Stomach (tissue), 4 donors: ENCODE measurements around the gene LIPM.

ENCODE experiments used
- POLR2A ChIP-seq, 4 donors: fragments of 450-650 bp; IDR thresholded peaks; one replicate each; pipeline ENCODE4 v1.6.1; 2016; ENCODE audit warnings: antibody characterized with exemption in 4 of 4, control low read depth in 2 of 4, mild to moderate bottlenecking in 1 of 4, moderate library complexity in 1 of 4
- TF ChIP-seq, protein P1 (sequence below), 7 experiments: fragments of 450-650 bp in 4 of 7; fragments of 200-600 bp in 3 of 7; sonication (generic) in 3 of 7; IDR thresholded peaks; one replicate each; pipeline ENCODE4 v1.5.1; 2016 to 2019; ENCODE audit warnings: antibody characterized with exemption in 7 of 7, control low read depth in 2 of 7, mild to moderate bottlenecking in 1 of 7

DNA sequence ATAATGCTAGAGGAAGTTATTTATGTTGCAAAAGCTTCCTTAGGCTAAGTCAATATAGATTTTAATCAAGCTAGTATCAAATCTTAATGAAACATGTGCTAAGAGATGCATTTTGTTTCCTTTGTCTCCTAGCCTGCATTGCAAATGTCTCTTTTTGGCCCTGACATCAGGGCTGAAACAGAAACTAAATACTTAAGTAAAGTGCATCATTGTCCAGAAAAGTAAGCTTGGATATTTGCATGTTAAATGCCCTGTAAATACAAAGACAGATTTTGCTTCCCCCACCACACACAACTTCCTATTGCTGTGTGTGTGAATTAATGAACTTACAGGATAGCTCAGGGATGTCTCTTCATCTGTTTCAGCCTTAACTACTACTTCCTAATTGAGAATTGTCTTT, 67.6 kb downstream of the LIPM start:
- TF ChIP-seq POLR2A (IDR thresholded peaks at IDR 0.05) = no peak
- TF ChIP-seq, protein P1, sequence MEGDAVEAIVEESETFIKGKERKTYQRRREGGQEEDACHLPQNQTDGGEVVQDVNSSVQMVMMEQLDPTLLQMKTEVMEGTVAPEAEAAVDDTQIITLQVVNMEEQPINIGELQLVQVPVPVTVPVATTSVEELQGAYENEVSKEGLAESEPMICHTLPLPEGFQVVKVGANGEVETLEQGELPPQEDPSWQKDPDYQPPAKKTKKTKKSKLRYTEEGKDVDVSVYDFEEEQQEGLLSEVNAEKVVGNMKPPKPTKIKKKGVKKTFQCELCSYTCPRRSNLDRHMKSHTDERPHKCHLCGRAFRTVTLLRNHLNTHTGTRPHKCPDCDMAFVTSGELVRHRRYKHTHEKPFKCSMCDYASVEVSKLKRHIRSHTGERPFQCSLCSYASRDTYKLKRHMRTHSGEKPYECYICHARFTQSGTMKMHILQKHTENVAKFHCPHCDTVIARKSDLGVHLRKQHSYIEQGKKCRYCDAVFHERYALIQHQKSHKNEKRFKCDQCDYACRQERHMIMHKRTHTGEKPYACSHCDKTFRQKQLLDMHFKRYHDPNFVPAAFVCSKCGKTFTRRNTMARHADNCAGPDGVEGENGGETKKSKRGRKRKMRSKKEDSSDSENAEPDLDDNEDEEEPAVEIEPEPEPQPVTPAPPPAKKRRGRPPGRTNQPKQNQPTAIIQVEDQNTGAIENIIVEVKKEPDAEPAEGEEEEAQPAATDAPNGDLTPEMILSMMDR (IDR thresholded peaks at IDR 0.05) = no peak
